Activated CD8-positive, alpha-beta memory T cell treated with anti-CD3 and anti-CD28 coated beads for 36 hours (primary cell): ENCODE measurements around the gene CCL13. TPM values are rescaled to one million over a fixed set of nuclear protein-coding genes. Genes with fewer than 3 reads are reported as not detected.

ENCODE experiments used
- CTCF ChIA-PET: fragments of 350-600 bp; sonication (Branson Sonifier 250); formaldehyde crosslinking; loops from one replicate; lab custom pipeline; 2021; ENCODE audit warnings: antibody characterized with exemption; lab: Charles Lee
- POLR2A ChIA-PET: fragments of 350-600 bp; sonication (Branson Sonifier 250); formaldehyde crosslinking; loops from one replicate; lab custom pipeline; 2021; ENCODE audit warnings: antibody characterized with exemption; lab: Charles Lee
- total RNA-seq, 2 experiments: library from RNA; stranded (reverse); gene quantifications; one replicate each; pipeline ENCODE4 v1.2.3, GENCODE V29; 2021

Gene CCL13
- total RNA-seq, 2 experiments from 2014 or later: not detected

GRCh38 chr17:34400301-34400931 is 44.1 kb downstream of the CCL13 start:
- ChIA-PET CTCF (interaction anchor here (3.3 kb wide), 1 partner anchor 199 kb away, joined by 7 read pairs; no protein-coding TSS in a partner anchor), POLR2A (no interaction called here)

- POLR2A ChIA-PET: no interaction called here
- CTCF ChIA-PET: interaction anchor here (0.5 to 3.3 kb wide), 2 partner anchors 200 to 642 kb away, joined by 4 to 7 read pairs; no protein-coding TSS in a partner anchor
Measured at GRCh38 chr17:34401165-34401564, 44.9 kb downstream of the CCL13 start.

GRCh38 chr17:34403006-34403405 is 46.7 kb downstream of the CCL13 start:
- POLR2A ChIA-PET: no interaction called here
- CTCF ChIA-PET: no interaction called here

- ChIA-PET CTCF (no interaction called here), POLR2A (no interaction called here)
Measured at GRCh38 chr17:34406226-34406625, 49.9 kb downstream of the CCL13 start.

Other genes with a start within 250 kb of the CCL13 start
- not detected for gene CCL2, start 101.2 kb upstream of the CCL13 start, total RNA-seq
- gene CCL7, start 86.3 kb upstream of the CCL13 start, total RNA-seq: not detected
- gene CCL11, start 70.7 kb upstream of the CCL13 start, total RNA-seq: not detected
- gene CCL8, start 37.0 kb upstream of the CCL13 start, total RNA-seq: not detected
- 10 to 100 TPM; 20.3 to 21.9 TPM for gene CCL1, start 6.8 kb downstream of the CCL13 start, total RNA-seq
- under 1 TPM in 1 of 2 experiments, not detected in 1; 0.04 TPM for gene TMEM132E, start 223.1 kb downstream of the CCL13 start, total RNA-seq